ENCODE data around the gene THEMIS.

DNA sequence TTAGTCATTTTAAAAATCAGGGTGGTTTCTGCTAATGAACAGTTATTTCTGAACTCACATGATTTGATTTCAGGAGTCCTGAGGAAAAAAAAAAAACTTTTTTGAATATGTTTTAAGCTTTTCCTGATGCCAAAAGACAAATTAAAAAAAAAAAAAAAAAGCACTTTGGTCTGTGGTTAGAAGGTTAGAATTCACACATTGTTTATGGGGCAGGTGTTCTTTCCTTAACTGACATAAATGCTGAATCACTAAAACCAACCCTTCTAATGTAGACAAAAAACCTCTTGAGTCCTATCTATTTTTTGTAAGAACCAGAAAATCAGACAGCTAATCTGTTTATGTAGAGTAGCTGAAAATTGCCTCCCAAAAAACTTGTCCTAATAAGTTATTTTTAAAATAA lies 20.4 kb downstream of the THEMIS start:
- TF ChIP-seq, protein P1, sequence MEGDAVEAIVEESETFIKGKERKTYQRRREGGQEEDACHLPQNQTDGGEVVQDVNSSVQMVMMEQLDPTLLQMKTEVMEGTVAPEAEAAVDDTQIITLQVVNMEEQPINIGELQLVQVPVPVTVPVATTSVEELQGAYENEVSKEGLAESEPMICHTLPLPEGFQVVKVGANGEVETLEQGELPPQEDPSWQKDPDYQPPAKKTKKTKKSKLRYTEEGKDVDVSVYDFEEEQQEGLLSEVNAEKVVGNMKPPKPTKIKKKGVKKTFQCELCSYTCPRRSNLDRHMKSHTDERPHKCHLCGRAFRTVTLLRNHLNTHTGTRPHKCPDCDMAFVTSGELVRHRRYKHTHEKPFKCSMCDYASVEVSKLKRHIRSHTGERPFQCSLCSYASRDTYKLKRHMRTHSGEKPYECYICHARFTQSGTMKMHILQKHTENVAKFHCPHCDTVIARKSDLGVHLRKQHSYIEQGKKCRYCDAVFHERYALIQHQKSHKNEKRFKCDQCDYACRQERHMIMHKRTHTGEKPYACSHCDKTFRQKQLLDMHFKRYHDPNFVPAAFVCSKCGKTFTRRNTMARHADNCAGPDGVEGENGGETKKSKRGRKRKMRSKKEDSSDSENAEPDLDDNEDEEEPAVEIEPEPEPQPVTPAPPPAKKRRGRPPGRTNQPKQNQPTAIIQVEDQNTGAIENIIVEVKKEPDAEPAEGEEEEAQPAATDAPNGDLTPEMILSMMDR (IDR thresholded peaks at IDR 0.05; ENCODE audit: borderline replicate concordance, extremely low read depth, low read length, poor library complexity, severe bottlenecking), result no peak
- no peak for TF ChIP-seq EZH2 (IDR thresholded peaks at IDR 0.05; ENCODE audit: borderline replicate concordance, low read depth, low read length, severe bottlenecking)

Measured in DND-41 (cell line).